ENCODE data around the gene SCAI.
A peak's percentile ranks its signal among the peaks of the same experiment; 100 is the strongest.
"Not testable (repeated sequence)": the region's sequence is repeated elsewhere in the genome, so short reads cannot be mapped to it uniquely, and the experiment has no call there.

SCAI gene

GRCh38 chr9:125103021-125103420 is 40.3 kb downstream of the SCAI start:
- no peak for DNase-seq

- no peak for DNase-seq
These were observed 42.5 kb downstream of the SCAI start for GRCh38 chr9:125100822-125101221.

- DNase-seq, result no peak
These were observed 43.5 kb downstream of the SCAI start for GRCh38 chr9:125099816-125100215.

GRCh38 chr9:125095821-125096443 is 47.4 kb downstream of the SCAI start:
- DNase-seq, result no peak

GRCh38 chr9:125091121-125091520 is 52.2 kb downstream of the SCAI start:
- no peak for DNase-seq

- DNase-seq, result no peak
These were observed 54.0 kb downstream of the SCAI start for GRCh38 chr9:125089331-125089730.

- no peak for DNase-seq
These were observed 54.6 kb downstream of the SCAI start for GRCh38 chr9:125088752-125089151.

GRCh38 chr9:125085703-125086477 is 57.4 kb downstream of the SCAI start:
- no peak for DNase-seq

GRCh38 chr9:125082197-125082596 is 61.1 kb downstream of the SCAI start:
- DNase-seq, result not testable (repeated sequence)

- not testable (repeated sequence) for DNase-seq
These were observed 62.5 kb downstream of the SCAI start for GRCh38 chr9:125080797-125081196.

GRCh38 chr9:125079931-125080330 is 63.4 kb downstream of the SCAI start:
- DNase-seq, result no peak

GRCh38 chr9:125075997-125076396 is 67.3 kb downstream of the SCAI start:
- DNase-seq, result no peak

GRCh38 chr9:125074976-125075375 is 68.4 kb downstream of the SCAI start:
- peak; percentile 53 for DNase-seq

GRCh38 chr9:125066839-125067619 is 76.3 kb downstream of the SCAI start:
- DNase-seq, result peak; percentile 21

GRCh38 chr9:125061391-125061790 is 81.9 kb downstream of the SCAI start:
- DNase-seq, result no peak

- no peak for DNase-seq
These were observed 93.9 kb downstream of the SCAI start for GRCh38 chr9:125049212-125050049.

- no peak for DNase-seq
These were observed 99.7 kb downstream of the SCAI start for GRCh38 chr9:125043631-125044030.

- no peak for DNase-seq
These were observed 100.2 kb downstream of the SCAI start for GRCh38 chr9:125043148-125043547.

GRCh38 chr9:125038166-125038565 is 105.2 kb downstream of the SCAI start:
- no peak for DNase-seq

- DNase-seq, result no peak
These were observed 115.3 kb downstream of the SCAI start for GRCh38 chr9:125028041-125028440.

- no peak for DNase-seq
These were observed 118.4 kb downstream of the SCAI start for GRCh38 chr9:125024917-125025316.

GRCh38 chr9:125021069-125021468 is 122.3 kb downstream of the SCAI start:
- DNase-seq, result no peak

GRCh38 chr9:125015655-125016054 is 127.7 kb downstream of the SCAI start:
- not testable (repeated sequence) for DNase-seq

Data from HCEC 1CT (cell line).